Measurements from ENCODE around the gene SLC27A4. TPM values are rescaled to one million over a fixed set of nuclear protein-coding genes. Genes with fewer than 3 reads are reported as not detected.

SLC27A4 gene
- total and polyA plus RNA-seq, 2 donors from 2014 or later = 29.3 to 58.7 TPM

DNA sequence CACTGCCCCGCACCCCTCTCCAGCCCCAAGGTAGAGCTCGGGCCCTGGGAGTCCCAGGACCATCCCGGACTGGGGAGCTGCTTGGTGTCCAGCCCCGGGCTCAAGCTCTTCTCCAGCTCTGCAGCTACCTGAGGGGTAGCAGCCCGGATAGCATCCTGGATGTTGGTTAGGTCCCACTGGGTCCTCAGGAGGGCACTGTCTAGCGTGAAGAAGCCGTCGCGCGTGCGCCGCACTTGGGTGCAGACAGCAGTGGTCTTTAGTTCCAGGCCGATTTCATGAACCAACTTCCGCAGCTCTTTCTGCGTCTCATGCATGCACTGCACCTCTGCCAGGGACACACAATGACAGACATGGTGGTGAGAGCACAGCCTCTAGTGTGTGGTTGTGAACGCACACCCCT is 30.8 kb upstream of the SLC27A4 start:
- intact Hi-C loops (cut with DNase I) = no loop called here
- DNase-seq (no peak), FAIRE-seq (no peak)
- Histone ChIP-seq H3K27ac (ENCODE audit: low read depth in 2 of 2, low read length in 2 of 2) (no peak overlapping the region), H3K9me3 (ENCODE audit: control insufficient read depth in 2 of 3, insufficient read depth in 1 of 3, low read length in 3 of 3) (no peaks in the 10 kb centered on the region), H3K36me3 (ENCODE audit: control insufficient read depth in 2 of 3, insufficient read depth in 3 of 3, low read length in 3 of 3) (peaks cover 0 to 20% (median 17%) of the 10 kb centered on the region in 3 donors), H3K27me3 (ENCODE audit: control insufficient read depth, insufficient read depth, low read length) (no peaks in the 10 kb centered on the region), H3K4me1 (ENCODE audit: control insufficient read depth in 2 of 3, insufficient read depth in 2 of 3, low read depth in 1 of 3, low read length in 3 of 3) (no peaks in the 10 kb centered on the region), H3K4me3 (ENCODE audit: low read length in 3 of 3) (no peak overlapping the region), H3K9ac (ENCODE audit: low read length in 3 of 3) (no peak overlapping the region)
- TF ChIP-seq, protein P1, sequence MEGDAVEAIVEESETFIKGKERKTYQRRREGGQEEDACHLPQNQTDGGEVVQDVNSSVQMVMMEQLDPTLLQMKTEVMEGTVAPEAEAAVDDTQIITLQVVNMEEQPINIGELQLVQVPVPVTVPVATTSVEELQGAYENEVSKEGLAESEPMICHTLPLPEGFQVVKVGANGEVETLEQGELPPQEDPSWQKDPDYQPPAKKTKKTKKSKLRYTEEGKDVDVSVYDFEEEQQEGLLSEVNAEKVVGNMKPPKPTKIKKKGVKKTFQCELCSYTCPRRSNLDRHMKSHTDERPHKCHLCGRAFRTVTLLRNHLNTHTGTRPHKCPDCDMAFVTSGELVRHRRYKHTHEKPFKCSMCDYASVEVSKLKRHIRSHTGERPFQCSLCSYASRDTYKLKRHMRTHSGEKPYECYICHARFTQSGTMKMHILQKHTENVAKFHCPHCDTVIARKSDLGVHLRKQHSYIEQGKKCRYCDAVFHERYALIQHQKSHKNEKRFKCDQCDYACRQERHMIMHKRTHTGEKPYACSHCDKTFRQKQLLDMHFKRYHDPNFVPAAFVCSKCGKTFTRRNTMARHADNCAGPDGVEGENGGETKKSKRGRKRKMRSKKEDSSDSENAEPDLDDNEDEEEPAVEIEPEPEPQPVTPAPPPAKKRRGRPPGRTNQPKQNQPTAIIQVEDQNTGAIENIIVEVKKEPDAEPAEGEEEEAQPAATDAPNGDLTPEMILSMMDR (IDR thresholded peaks at IDR 0.05; ENCODE audit: borderline replicate concordance, extremely low read depth, insufficient read depth) = no peak

DNA sequence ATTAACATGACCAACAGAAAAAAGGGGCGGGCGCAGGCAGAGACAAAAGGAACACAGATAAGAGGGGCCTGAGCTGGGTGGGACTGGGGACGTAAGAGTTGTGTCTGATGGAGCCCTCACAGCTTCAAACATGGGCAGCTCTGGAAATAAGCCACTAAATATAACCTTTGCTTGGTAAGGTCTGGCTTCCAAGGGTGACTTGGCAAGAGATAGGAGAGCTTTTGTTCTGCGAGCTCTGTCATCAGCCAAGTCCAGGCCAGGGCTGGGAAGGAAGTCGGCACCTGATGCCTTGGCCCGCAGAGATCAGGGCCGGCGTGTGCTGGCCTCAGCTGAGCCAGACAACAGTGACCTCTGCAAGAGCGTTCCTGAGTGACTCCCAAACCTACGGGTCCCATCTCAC is 29.9 kb upstream of the SLC27A4 start:
- no peaks in the 10 kb centered on the region for H3K9me3 ChIP-seq (ENCODE audit: control insufficient read depth in 2 of 3, insufficient read depth in 1 of 3, low read length in 3 of 3)
- DNase-seq = no peak
- no peak overlapping the region for H3K9ac ChIP-seq (ENCODE audit: low read length in 3 of 3)
- intact Hi-C loops (cut with DNase I) = no loop called here
- no peak overlapping the region for H3K4me3 ChIP-seq (ENCODE audit: low read length in 3 of 3)
- H3K27me3 ChIP-seq (ENCODE audit: control insufficient read depth, insufficient read depth, low read length) = no peaks in the 10 kb centered on the region
- H3K36me3 ChIP-seq (ENCODE audit: control insufficient read depth in 2 of 3, insufficient read depth in 3 of 3, low read length in 3 of 3) = peaks cover 5 to 26% (median 21%) of the 10 kb centered on the region in 3 donors
- H3K4me1 ChIP-seq (ENCODE audit: control insufficient read depth in 2 of 3, insufficient read depth in 2 of 3, low read depth in 1 of 3, low read length in 3 of 3) = no peaks in the 10 kb centered on the region
- TF ChIP-seq, protein P1 (IDR thresholded peaks at IDR 0.05; ENCODE audit: borderline replicate concordance, extremely low read depth, insufficient read depth) = no peak
- FAIRE-seq = no peak
- no peak overlapping the region for H3K27ac ChIP-seq (ENCODE audit: low read depth in 2 of 2, low read length in 2 of 2)

DNA sequence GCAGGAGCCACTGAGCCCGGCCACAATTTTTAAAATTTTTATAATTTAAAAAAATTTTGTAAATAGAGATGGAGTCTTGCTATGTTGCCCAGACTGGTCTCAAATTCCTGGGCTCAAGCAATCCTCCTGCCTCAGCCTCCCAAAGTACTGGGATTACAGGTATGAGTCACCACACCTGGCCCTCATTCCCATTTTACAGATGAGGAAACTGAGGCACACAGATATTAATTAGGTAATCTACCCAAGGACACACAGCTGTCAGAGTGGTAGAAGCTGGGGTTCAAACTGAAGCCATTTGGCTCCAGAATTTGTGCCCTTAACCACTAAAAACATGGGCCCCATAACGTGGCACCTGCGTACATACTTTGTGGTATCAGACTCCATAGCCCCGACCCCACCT is 25.6 kb upstream of the SLC27A4 start:
- no peak overlapping the region for H3K27ac ChIP-seq (ENCODE audit: low read depth in 2 of 2, low read length in 2 of 2)
- TF ChIP-seq, protein P1 (IDR thresholded peaks at IDR 0.05; ENCODE audit: borderline replicate concordance, extremely low read depth, insufficient read depth) = no peak
- DNase-seq = no peak
- H3K9me3 ChIP-seq (ENCODE audit: control insufficient read depth in 2 of 3, insufficient read depth in 1 of 3, low read length in 3 of 3) = no peaks in the 10 kb centered on the region
- H3K4me1 ChIP-seq (ENCODE audit: control insufficient read depth in 2 of 3, insufficient read depth in 2 of 3, low read depth in 1 of 3, low read length in 3 of 3) = no peaks in the 10 kb centered on the region
- H3K9ac ChIP-seq (ENCODE audit: low read length in 3 of 3) = no peak overlapping the region
- H3K36me3 ChIP-seq (ENCODE audit: control insufficient read depth in 2 of 3, insufficient read depth in 3 of 3, low read length in 3 of 3) = peaks cover 5 to 29% (median 19%) of the 10 kb centered on the region in 3 donors
- H3K27me3 ChIP-seq (ENCODE audit: control insufficient read depth, insufficient read depth, low read length) = no peaks in the 10 kb centered on the region
- FAIRE-seq = no peak
- no peak overlapping the region for H3K4me3 ChIP-seq (ENCODE audit: low read length in 3 of 3)
- intact Hi-C loops (cut with DNase I) = no loop called here

- DNase-seq (no peak), FAIRE-seq (no peak)
- no peaks in the 10 kb centered on the region for H3K9me3 ChIP-seq (ENCODE audit: control insufficient read depth in 2 of 3, insufficient read depth in 1 of 3, low read length in 3 of 3)
- H3K27ac ChIP-seq (ENCODE audit: low read depth in 2 of 2, low read length in 2 of 2) = no peak overlapping the region
- no peaks in the 10 kb centered on the region for H3K27me3 ChIP-seq (ENCODE audit: control insufficient read depth, insufficient read depth, low read length)
- intact Hi-C loops (cut with DNase I) = no loop called here
- H3K4me1 ChIP-seq (ENCODE audit: control insufficient read depth in 2 of 3, insufficient read depth in 2 of 3, low read depth in 1 of 3, low read length in 3 of 3) = peaks cover 0 to 4% (median 3%) of the 10 kb centered on the region in 3 donors
- peaks cover 8 to 22% (median 13%) of the 10 kb centered on the region in 3 donors for H3K36me3 ChIP-seq (ENCODE audit: control insufficient read depth in 2 of 3, insufficient read depth in 3 of 3, low read length in 3 of 3)
- no peak overlapping the region for H3K9ac ChIP-seq (ENCODE audit: low read length in 3 of 3)
- no peak overlapping the region for H3K4me3 ChIP-seq (ENCODE audit: low read length in 3 of 3)
- TF ChIP-seq, protein P1 (IDR thresholded peaks at IDR 0.05; ENCODE audit: borderline replicate concordance, extremely low read depth, insufficient read depth) = no peak
Observed at GRCh38 chr9:128316421-128316820, 23.9 kb upstream of the SLC27A4 start.

Measured in kidney (tissue), 14 donors.